Stimulated activated CD4-positive, alpha-beta T cell treated with anti-CD3 and anti-CD28 coated beads, Interleukin-12 subunit alpha, Interleukin-12 subunit beta, amount 100 ng/mL, for 48 hours (primary cell): ENCODE data around the gene NME7.

Experiments used
- DNase-seq, 3 donors: peaks; one replicate each; pipeline ENCODE4 v3.0.0-alpha.2; 2020; ENCODE audit warnings: low read depth in 2 of 3, low spot score in 1 of 3

The NME7 gene

DNA sequence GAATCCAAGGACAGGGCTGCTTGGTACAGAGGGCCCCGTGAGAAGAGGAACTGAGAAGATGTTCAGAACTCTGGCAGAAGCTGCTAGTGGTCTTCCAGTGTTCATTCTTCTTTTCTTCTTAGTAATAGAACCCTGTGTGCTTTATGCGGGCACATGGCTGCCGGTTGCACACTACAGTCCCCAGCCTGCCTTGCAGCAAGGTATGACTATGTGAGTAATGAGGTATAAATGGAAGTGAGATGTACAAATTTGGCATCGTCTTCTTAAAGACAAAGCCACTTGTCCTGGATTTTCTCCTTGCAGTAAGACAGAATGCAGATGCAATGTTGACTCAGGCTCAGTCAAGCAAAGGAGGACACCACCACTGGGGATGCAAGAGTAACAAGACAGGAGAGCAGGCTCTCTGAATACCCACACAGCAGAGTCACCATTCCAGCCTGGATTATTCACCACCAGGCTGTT lies 276.1 kb downstream of the NME7 start:
- no peak for DNase-seq

DNA sequence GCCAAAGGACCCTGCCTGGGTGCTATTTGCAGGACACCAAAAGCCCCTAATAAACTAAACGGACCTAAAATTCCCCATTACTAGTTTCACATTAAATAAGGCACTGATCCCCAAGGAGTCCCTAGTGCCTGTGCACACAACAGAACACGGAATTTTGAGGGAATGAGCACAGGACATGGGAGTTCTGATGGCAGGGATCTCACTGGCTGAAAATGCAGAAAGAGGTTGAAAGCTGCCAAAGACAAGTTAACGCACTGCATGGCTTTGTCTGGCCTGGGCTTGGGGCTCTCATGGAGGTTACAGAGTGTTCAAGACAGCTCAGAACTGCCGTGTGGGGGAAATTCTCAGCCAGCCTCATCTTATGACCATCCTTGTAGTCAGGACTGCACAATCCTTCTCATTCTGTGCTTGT lies 276.7 kb downstream of the NME7 start:
- no peak for DNase-seq

DNA sequence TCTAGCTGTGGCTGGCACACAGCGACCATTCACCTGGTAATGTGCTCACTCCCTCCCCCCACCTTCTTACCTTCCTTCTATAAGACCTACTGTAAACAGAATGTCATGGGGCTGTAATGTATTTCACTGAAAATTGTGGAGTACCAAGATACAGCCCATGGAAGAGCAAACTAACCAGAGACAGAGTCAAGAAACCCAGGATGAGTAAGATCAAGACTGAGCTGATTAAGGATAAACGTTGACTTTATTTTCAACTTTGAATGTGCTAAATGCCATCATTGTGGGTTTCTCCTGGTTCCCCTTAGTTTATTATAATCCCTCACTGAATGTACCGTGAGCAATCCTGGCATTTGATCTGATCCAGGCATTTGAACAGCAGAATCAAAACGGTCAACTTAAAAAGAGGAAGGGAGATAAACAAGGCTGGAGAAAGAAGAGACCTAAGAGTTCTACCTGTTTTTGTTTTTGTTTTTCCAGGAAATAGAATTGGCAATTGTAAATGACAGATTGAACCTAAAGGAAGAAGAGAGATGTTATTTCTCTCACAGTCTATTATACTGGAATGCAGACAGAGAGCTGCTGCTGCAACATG lies 277.2 kb downstream of the NME7 start:
- DNase-seq = no peak

GRCh38 chr1:169089776-169090175 lies 277.8 kb downstream of the NME7 start:
- no peak for DNase-seq

DNA sequence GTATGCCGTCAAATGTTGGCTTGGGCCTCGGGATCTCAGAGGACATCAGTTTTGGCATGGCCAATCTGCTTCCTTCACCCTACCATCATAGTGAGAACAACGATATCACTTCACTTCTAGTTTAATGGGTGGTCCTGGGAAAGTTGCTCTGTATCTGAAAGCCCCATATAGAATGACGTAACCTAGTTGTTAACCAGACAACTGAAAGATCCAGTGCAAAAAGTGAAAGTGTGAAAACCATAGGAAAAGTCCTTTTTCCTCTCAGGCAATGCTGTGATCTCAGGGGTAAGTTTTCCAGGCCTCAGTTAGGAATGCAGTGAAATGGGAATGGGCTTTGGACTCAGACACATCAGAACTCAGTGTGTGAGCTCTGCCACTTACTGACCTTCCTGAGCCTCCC lies 279.7 kb downstream of the NME7 start:
- no peak for DNase-seq

DNA sequence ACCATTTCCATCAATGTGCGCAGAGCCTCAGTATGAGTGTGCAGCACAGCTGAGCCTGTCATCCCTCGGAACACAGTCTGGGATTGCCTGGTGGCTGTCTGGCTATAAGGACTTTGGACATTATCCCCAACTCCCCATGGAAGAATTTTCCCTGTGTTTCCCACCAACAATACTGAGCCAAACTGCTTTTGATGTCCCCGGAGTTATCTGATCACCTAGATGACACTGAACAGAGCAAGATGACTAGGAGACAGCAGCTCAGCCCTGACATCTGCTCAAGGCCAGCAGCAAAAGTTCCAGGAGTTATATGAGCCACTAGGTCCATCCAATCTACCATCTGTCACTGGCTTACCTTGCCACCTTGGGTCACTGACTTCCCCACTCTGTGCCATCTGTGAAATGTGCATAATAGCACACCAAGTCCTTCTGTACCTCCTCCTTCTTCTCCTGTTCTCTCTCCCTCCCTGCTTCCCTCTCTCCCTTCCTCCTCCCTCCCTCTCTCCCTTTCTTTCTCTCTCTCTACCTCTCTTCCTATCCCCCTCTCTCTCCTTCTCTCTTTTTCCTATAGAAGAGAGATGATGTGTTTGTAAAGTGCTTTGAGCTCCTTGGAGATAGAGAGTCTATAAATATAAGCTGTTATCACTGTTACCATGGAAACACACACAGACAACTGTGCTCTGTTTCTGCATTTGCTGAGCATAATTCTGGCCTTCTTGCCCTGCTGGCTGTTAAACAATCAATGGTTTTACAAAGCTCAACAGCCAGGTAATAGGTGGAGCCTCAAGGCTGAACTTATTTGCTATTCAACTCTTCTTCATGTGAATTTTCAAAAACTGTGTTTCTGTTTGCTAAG lies 280.8 kb downstream of the NME7 start:
- DNase-seq = no peak

GRCh38 chr1:169085911-169086310 lies 281.7 kb downstream of the NME7 start:
- DNase-seq = no peak
